ENCODE data around the gene PLAAT2. TPM values are rescaled to one million over a fixed set of nuclear protein-coding genes. Genes with fewer than 3 reads are reported as not detected.

PLAAT2 gene
- total and polyA plus RNA-seq, 8 donors, result 5.0 to 6.0 TPM; not detected in 6

DNA sequence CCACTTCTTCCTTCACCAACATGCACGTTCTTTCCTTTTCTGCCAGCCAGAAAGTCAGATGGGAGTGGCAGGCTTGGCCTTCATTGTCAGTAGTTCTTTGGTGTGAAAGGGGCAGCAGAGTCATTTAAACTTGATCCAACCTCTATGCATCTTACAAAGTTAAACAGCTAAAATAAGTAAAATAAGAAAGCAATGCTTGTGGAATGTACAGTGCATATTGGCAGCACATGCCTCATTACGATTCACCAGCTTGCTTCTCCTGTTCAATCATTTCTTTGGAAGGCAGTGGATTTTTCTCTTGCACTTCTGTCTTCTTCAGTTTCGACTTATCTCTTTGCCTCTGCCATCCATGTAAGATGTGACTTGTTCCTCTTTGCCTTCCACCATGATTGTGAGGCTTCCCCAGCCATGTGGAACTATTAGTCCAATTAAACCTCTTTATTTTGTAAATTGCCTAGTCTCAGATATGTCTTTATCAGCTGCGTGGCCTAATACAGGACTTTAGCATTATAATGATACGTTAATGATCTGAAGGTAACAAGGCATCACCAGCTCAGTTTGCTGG is 42.5 kb downstream of the PLAAT2 start:
- intact Hi-C loops (cut with DNase I), result no loop called here
- H3K4me3 ChIP-seq, result no peak overlapping the region
- no peak overlapping the region for H3K27ac ChIP-seq
- no peak for TF ChIP-seq CTCF (IDR thresholded peaks at IDR 0.05)
- DNase-seq (no peak), ATAC-seq (no peak)
- no peaks in the 10 kb centered on the region for H3K4me1 ChIP-seq
- peaks cover 0 to 14% of the 10 kb centered on the region in 2 donors for H3K9me3 ChIP-seq
- H3K27me3 ChIP-seq, result no peaks in the 10 kb centered on the region
- no peaks in the 10 kb centered on the region for H3K36me3 ChIP-seq

DNA sequence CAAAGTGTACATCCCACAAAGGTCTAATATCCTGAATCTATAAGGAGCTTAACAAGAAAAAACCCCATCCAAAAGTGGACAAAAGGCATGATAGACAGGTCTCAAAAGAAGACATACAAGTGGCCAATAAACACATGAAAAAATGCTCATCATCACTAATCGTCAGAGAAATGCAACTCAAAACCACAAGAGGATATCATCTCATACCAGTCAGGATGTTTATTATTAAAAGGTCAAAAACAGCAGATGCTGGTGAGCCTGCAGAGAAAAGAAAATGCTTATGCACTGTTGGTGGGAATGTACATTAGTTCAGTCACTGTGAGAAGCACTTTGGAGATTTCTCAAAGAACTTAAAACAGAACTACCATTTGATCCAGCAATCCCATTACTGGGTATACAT is 44.6 kb downstream of the PLAAT2 start:
- Histone ChIP-seq H3K36me3 (peaks cover 0 to 6% of the 10 kb centered on the region in 2 donors), H3K27ac (no peak overlapping the region), H3K9me3 (peaks cover 0 to 3% of the 10 kb centered on the region in 2 donors), H3K4me1 (no peaks in the 10 kb centered on the region), H3K27me3 (no peaks in the 10 kb centered on the region), H3K4me3 (no peak overlapping the region)
- no peak for DNase-seq
- ATAC-seq, result no peak
- intact Hi-C loops (cut with DNase I), result no loop called here
- TF ChIP-seq CTCF (IDR thresholded peaks at IDR 0.05), result no peak

- TF ChIP-seq CTCF (IDR thresholded peaks at IDR 0.05), result no peak
- no peaks in the 10 kb centered on the region for H3K9me3 ChIP-seq
- peaks cover 0 to 6% of the 10 kb centered on the region in 2 donors for H3K36me3 ChIP-seq
- ATAC-seq, result no peak
- H3K27me3 ChIP-seq, result no peaks in the 10 kb centered on the region
- DNase-seq, result no peak
- intact Hi-C loops (cut with DNase I), result no loop called here
- no peak overlapping the region for H3K4me3 ChIP-seq
- H3K27ac ChIP-seq, result no peak overlapping the region
- H3K4me1 ChIP-seq, result no peaks in the 10 kb centered on the region
Measured at GRCh38 chr11:63517156-63517555, 46.0 kb downstream of the PLAAT2 start.

DNA sequence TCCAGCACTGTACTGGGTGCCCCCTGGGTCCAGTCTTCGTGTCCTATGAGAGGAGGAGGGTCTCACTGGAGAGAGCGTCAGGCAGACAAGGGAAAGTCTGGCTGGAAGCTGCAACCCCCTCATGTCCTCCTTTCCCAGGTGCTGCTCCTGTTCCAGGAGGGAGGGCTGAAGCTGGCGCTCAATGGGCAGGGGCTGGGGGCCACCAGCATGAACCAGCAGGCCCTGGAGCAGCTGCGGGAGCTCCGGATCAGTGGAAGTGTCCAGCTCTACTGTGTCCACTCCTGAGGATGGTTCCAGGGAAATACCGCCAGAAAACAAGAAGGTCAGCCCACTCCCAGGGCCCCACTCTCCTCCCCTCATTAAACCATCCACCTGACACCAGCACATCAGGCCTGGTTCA is 47.1 kb downstream of the PLAAT2 start:
- no peak overlapping the region for H3K27ac ChIP-seq
- no peak for ATAC-seq
- H3K27me3 ChIP-seq, result no peaks in the 10 kb centered on the region
- no peaks in the 10 kb centered on the region for H3K9me3 ChIP-seq
- H3K4me1 ChIP-seq, result no peaks in the 10 kb centered on the region
- DNase-seq, result no peak
- peaks cover 0 to 7% of the 10 kb centered on the region in 2 donors for H3K36me3 ChIP-seq
- no peak for TF ChIP-seq CTCF (IDR thresholded peaks at IDR 0.05)
- no peak overlapping the region for H3K4me3 ChIP-seq
- intact Hi-C loops (cut with DNase I), result no loop called here

DNA sequence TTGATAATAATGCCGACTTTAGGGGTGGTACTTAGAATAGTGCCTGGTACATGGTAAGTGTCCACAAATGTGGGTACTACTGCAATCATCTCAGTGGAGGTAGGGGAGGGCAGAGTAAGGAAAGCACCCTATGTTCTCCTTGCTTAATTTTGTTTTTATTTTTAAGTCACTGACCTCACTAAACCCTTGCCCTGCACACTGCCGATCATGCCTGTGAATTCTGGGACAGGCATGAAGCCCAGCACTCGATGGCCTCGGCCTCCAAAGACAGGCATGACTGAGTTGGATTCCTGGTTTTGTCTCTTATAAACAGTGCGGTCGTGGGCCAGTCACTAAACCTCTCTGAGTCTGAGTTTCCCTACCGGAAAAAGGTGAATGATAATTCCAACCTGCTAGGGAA is 50.4 kb downstream of the PLAAT2 start:
- no peak for ATAC-seq
- no peak for TF ChIP-seq CTCF (IDR thresholded peaks at IDR 0.05)
- H3K4me1 ChIP-seq, result peaks cover 0 to 5% of the 10 kb centered on the region in 2 donors
- intact Hi-C loops (cut with DNase I), result no loop called here
- H3K27me3 ChIP-seq, result no peaks in the 10 kb centered on the region
- no peak overlapping the region for H3K4me3 ChIP-seq
- DNase-seq, result no peak
- no peak overlapping the region for H3K27ac ChIP-seq
- H3K36me3 ChIP-seq, result peaks cover 0 to 10% of the 10 kb centered on the region in 2 donors
- no peaks in the 10 kb centered on the region for H3K9me3 ChIP-seq
